ENCODE measurements around the gene CYP4B1.
"Not testable (repeated sequence)": the region's sequence is repeated elsewhere in the genome, so short reads cannot be mapped to it uniquely, and the experiment has no call there.

- TF ChIP-seq CTCF (conservative IDR thresholded peaks at IDR 0.05; ENCODE audit: low read length); EZH2phosphoT487 (IDR thresholded peaks at IDR 0.05; ENCODE audit: borderline replicate concordance, low read depth, low read length): not testable (repeated sequence)
Measured at GRCh38 chr1:46788634-46789033, 10.2 kb upstream of the CYP4B1 start.
